DND-41 (cell line): Measurements from ENCODE around the gene SERHL2.

Experiments used
- CTCF ChIP-seq: IDR thresholded peaks from 2 replicates; pipeline ENCODE4 v1.5.1; 2012; ENCODE audit warnings: borderline replicate concordance, low read length, moderate library complexity, mild to moderate bottlenecking; ENCODE audit not compliant: poor library complexity, severe bottlenecking; ENCODE audit errors: extremely low read depth
- EZH2 ChIP-seq: IDR thresholded peaks from 3 replicates; pipeline ENCODE4 v1.6.1; 2012; ENCODE audit warnings: borderline replicate concordance, low read depth, mild to moderate bottlenecking, moderate library complexity, low read length, inconsistent platforms; ENCODE audit not compliant: severe bottlenecking

- TF ChIP-seq EZH2 (no peak), CTCF (no peak)
These were observed 33.9 kb downstream of the SERHL2 start for GRCh38 chr22:42587588-42588175.
